Measurements from ENCODE around the gene RSU1. TPM values are rescaled to one million over a fixed set of nuclear protein-coding genes. Genes with fewer than 3 reads are reported as not detected.

Gene RSU1
- total and polyA plus RNA-seq, 2 donors (not counting 3 experiments of a cell fraction or from before 2014, with no cell fraction given), result 80.2 to 104 TPM

DNA sequence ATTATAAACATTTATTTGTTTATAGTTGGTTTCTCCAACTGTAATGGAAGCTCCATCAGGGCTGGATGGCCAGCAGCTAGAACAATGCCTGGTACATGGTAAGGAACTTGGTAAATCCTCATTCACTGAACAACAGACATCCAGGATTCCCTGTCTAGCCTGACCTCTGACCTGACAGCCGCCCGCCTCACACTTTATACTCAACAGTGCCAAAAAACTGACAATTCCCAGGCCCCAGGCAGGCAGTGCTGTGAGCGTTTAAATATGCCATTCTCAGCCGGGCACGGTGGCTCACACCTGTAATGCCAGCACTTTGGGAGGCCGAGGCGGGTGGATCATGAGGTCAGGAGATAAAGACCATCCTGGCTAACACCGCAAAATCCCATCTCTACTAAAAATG, 55.9 kb downstream of the RSU1 start:
- Histone ChIP-seq H4K20me1 (replicated peaks; ENCODE audit: control insufficient read depth, extremely low read depth, insufficient read depth, low read length) (no peaks in the 10 kb centered on the region), H3K9ac (replicated peaks; ENCODE audit: extremely low read depth, insufficient read depth, low read length) (no peak overlapping the region), H3K79me2 (ENCODE audit: control insufficient read depth, insufficient read depth, low read length) (peaks cover 2% of the 10 kb centered on the region), H3K9me1 (replicated peaks; ENCODE audit: control insufficient read depth, extremely low read depth, insufficient read depth, low read length) (no peaks in the 10 kb centered on the region), H3K27me3 (ENCODE audit: control insufficient read depth in 2 of 2, insufficient read depth in 2 of 2, low read length in 2 of 2) (no peaks in the 10 kb centered on the region), H3K4me1 (ENCODE audit: control insufficient read depth, extremely low read depth, insufficient read depth, low read length) (no peaks in the 10 kb centered on the region), H3K27ac (ENCODE audit: insufficient read depth, low read depth, low read length) (no peak overlapping the region), H3K4me3 (replicated peaks in 1 of 3; ENCODE audit: insufficient read depth in 1 of 3, low read depth in 1 of 3, low read length in 3 of 3) (no peak overlapping the region), H3K36me3 (ENCODE audit: control insufficient read depth in 2 of 2, extremely low read depth in 1 of 2, insufficient read depth in 2 of 2, low read length in 2 of 2) (no peaks in the 10 kb centered on the region), H2AFZ (ENCODE audit: low read depth, low read length) (no peak overlapping the region), H3K4me2 (ENCODE audit: insufficient read depth, low read length) (no peak overlapping the region), H3K9me3 (replicated peaks; ENCODE audit: control insufficient read depth, insufficient read depth, low read length) (no peaks in the 10 kb centered on the region)
- FAIRE-seq (no peak), DNase-seq (ENCODE audit: low read depth, low spot score) (no peak)
- dilution Hi-C loops (cut with MboI; ENCODE audit: extremely low pct_ligation_motif_present, low sequenced_read_pairs) (no loop called here), intact Hi-C loops (cut with micrococcal nuclease) (no loop called here)
- ChIA-PET POLR2A (no interaction called here), CTCF (no interaction called here)
- TF ChIP-seq JUN (IDR thresholded peaks at IDR 0.05; ENCODE audit: borderline replicate concordance, insufficient read depth, insufficient read length, low read depth), result no peak
- no peak for TF ChIP-seq EZH2 (IDR thresholded peaks at IDR 0.05; ENCODE audit: borderline replicate concordance, low read depth, low read length, severe bottlenecking)
- no peak for TF ChIP-seq POLR2A (IDR thresholded peaks at IDR 0.05; ENCODE audit: low read depth, low read length)
- TF ChIP-seq, protein P1, sequence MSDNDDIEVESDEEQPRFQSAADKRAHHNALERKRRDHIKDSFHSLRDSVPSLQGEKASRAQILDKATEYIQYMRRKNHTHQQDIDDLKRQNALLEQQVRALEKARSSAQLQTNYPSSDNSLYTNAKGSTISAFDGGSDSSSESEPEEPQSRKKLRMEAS (IDR thresholded peaks at IDR 0.05; ENCODE audit: insufficient read depth, insufficient read length), result no peak
- no peak for TF ChIP-seq POLR2AphosphoS5 (IDR thresholded peaks at IDR 0.05; ENCODE audit: insufficient read depth, low read depth, low read length)
- TF ChIP-seq MYC (IDR thresholded peaks at IDR 0.05; ENCODE audit: low read depth, low read length), result no peak
- TF ChIP-seq GATA2 (IDR thresholded peaks at IDR 0.05; ENCODE audit: insufficient read depth, insufficient read length, low read depth, low read length), result no peak
- TF ChIP-seq, protein P2, sequence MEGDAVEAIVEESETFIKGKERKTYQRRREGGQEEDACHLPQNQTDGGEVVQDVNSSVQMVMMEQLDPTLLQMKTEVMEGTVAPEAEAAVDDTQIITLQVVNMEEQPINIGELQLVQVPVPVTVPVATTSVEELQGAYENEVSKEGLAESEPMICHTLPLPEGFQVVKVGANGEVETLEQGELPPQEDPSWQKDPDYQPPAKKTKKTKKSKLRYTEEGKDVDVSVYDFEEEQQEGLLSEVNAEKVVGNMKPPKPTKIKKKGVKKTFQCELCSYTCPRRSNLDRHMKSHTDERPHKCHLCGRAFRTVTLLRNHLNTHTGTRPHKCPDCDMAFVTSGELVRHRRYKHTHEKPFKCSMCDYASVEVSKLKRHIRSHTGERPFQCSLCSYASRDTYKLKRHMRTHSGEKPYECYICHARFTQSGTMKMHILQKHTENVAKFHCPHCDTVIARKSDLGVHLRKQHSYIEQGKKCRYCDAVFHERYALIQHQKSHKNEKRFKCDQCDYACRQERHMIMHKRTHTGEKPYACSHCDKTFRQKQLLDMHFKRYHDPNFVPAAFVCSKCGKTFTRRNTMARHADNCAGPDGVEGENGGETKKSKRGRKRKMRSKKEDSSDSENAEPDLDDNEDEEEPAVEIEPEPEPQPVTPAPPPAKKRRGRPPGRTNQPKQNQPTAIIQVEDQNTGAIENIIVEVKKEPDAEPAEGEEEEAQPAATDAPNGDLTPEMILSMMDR (IDR thresholded peaks at IDR 0.05; ENCODE audit: extremely low read depth in 1 of 2, insufficient read depth in 1 of 2, low read depth in 1 of 2, low read length in 2 of 2), result no peak
- no peak for TF ChIP-seq FOS (IDR thresholded peaks at IDR 0.05; ENCODE audit: borderline replicate concordance, insufficient read depth, low read length)
- BruUV-seq (replicated peaks), result no TSS peak
